GM21515 (cell line): ENCODE data around the gene CEP131.

Source experiments
- ATAC-seq: cut with Tn5 transposase; IDR thresholded peaks from one replicate; pipeline ENCODE4 v1.9.1; 2021; ENCODE audit not compliant: unreplicated experiment

Gene CEP131

DNA sequence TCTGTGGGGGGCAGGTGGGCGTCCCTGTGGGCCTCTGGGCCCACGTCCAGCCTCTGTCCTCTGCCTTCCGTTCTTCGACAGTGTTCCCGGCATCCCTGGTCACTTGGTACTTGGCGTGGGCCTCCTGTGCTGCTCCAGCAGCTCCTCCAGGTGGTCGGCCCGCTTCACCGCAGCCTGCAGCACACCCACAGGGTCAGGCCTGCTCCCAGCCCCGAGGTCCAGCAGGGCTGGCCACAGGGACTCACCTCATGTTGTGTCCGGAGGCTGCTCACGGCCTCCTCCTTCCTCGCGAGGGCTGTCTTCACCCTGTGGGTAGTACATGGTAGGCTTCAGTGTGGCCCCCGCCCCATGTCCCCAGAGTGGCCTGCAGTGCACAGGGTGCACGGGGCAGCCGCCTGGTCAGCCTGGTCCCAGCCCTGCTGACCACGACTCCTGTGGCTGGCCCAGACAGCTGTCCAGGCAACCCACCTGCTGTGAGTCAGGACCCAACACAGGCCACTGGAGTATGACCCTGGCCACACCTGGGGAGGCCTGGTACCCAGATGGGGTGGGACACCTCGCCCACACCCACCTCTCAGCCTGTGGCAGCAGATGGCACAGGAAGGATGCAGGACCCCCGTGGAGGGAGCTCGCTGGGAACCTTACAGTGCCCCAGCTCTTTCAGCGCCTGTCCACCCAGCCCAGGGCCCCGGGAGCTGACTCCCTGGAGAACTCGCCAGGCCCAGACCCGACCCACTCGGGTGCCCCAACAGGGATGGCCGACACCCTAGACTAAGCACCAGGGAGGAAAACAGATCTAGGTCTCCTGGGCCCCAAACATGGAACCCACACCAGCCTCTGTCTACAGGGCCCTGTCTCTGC lies 32.9 kb downstream of the CEP131 start:
- no peak for ATAC-seq

DNA sequence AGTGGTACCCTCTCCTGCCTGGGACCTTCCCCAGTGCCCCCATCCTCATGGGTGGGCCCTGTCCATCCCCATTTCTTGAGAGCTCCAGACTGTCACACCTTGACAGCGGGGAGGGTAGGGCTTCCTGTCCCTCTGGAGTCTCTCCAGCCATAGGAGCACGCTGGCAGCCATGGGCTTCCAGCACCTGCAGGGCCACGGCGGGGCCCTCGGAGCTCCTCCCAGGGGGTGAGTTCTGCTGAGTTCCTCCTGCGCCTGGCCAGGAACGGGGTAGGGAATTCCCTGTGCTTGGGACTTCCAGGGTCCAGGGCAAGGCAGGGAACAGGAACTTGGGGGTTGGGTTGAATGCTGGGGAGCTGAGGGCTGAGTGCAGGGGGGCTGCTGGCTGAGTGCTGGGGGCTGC lies 33.7 kb downstream of the CEP131 start:
- no peak for ATAC-seq

DNA sequence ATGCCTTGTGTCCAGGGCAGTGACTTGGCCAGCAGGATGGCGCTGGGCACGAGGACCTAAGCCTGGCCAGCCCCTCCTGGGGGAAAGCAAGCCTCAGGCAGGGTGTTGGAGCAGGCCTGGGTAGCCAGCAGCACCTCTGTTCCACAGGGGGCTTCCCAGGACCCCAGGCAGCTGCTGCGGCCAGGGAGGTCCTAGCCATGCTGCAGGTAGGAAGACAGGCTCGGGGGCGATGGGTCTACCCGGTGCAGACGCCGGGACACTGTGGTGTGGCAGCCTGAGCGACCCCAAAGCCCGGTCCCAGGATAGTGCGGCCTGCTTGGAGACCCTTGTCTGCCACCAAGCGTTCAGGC lies 34.3 kb downstream of the CEP131 start:
- ATAC-seq = no peak

DNA sequence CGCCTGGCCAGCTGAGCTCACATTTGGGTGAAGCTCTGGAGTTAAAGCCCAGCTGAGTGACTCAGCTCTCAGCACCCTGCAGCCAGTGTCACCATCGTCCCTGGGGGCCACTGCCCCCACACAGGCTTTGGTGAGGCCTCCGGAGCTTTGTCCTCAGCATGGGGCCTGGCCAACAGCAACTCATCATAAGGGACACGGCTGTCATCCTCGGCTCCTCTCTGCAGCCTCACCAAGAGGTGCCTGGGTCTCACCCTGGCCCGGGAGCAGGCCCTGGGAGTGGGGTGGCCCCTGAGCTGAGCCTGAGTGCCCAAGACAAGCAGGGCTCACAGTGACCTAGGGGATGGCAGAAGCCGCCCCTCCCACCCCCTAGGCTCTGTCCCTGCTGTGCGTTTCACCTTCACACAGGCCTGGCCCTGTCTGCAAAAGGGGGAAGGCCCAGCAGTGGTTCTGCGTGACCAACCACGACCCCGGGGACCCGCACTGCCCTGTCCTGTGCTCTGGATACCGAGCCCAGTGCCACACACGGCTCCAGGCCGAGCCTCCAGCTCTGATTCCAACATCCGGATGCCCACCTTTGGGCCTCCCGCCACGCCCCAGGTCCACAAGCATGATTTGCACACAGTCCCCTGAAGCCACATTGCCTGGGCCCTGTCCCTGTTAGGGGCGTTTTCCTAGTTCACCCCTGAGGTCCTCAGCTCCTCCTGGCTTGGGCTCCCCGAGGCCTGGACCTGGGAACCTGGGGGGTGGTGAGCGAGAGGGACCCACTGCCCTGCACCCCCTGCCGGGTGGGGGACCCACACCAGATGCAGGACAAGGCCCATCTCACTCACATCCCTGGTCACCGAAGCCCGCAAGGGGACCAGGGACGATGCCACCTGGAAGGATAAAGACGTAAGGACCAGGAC lies 34.9 kb downstream of the CEP131 start:
- ATAC-seq = no peak

DNA sequence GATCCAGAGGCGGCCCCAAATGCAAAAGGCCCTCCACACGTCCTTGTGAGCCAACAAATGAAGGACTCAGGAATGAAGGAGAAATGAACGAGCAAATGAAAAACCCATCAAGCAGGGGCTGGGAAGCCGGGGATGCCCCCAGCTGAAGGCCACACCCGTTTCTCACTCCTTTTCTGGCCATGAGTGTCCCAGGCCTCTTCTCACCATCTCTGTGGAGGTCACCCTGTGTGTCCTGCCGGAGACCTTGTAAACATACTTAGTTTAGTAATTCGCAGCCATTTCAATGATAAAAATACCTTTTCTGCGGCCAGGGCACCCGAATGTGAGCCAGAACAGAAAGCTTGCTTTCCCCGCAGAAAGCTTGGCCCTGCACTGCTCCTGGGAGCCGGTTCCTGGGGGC lies 35.6 kb downstream of the CEP131 start:
- no peak for ATAC-seq

DNA sequence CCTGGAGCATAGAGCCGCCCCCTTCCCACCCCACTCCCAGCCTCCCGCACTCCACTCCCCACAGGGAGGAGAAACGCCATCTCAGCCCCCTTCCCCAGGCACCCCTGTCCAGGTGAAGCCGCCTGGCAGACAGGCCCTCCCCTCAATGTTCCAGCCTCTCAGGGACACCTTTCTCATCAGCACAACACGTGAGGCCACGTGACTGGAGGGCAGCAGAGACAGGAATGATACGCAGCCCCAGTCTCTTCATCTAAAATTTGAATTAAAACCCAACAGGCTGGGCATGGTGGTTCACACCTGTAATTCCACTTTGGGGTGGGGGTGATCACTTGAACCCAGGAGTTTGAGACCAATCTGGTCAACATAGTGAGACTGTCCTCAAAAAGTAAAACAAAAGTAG lies 36.6 kb downstream of the CEP131 start:
- ATAC-seq = no peak

DNA sequence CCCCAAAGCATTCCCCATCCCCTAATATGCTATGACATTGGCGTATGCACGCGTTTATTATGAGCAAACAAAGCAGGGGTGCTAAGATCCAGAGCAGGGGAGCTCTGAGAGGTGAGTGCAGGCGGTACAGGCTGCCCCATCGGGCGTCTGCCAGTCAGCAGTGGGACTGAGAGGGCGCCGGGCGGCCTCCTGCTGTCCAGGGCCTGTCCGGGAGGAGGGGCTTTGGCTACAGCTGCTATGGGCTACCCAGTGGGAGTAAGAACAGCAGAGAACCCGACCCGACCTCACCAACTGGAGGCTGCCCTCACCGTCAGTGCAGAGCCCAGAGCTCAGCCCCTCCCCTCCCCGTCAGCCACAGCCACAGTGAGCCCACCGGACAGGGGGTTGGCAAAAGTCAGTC lies 38.2 kb downstream of the CEP131 start:
- ATAC-seq = no peak

DNA sequence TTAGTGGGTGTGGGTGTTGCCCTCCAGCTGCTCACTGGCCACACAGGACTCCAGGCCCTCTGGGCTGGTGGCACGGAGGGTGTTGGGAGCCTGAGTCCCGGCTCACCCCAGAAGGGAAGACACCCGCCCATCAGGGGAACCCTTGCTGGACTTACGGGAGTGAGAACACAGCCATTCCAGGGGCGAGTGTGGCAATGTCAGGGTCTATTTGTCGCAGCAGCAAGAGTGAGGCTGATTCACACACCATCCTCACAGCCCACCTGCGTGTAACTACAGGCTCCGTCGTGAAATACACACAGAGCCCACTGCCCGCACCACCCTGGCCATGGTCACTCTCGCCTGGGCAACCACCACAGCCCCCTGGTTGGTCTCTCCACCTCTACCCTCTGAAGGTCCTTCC lies 39.0 kb downstream of the CEP131 start:
- no peak for ATAC-seq

DNA sequence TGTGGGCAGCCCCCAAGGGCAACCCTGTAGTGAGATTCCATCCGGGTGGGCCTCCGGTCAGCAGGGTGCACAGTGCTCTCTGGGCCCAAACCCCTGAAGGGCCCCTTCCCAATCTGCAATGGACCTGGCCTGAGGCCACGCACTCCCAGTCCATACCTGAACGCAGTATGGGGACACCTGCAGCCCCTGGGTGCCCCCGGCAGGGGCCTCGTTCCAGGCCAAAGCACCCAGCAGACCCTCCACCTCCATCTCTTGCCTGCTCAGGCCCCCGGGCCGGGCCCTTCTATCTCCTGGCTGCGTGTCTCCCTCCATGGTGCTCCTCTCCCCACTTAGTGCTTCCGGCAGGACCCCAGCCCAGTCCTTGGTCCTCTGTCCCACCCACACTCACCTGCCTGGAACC lies 39.4 kb downstream of the CEP131 start:
- ATAC-seq = no peak

DNA sequence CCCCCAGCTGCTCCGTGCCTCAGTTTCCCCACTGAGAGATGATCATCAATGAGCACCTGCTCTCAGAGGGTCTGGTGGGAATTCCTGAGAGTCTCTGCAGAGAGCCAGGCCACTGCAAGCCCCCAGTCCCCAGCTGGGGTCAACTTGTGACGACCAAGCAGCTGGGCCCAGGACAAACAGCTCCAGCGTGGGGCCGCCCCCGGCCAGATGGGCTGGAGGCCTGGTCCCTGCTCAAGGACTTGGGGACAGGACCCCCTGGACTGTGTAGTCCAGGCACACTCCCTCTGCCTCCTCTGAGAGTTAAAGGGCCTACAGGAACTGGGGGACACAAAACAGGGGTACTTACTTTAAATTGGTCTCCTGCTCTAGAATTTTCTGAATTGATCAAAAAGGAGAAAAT lies 40.2 kb downstream of the CEP131 start:
- no peak for ATAC-seq

DNA sequence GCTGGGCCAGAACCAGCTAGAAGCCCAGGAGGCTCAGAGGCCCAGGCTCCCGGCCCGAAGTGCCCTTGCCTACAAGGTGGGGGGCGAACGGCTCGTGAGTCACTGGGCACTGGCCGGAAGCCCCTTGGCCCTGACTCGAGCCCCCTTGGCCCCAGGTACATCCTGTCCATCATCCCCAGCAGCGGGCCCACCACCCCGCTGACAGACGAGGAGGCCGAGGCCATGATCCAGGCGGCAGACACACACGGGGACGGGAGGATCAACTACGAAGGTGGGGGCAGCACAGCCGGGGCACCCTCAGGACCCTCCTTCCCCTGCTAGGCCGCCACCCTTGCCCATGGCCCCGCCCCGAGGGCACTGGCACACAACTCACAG lies 41.0 kb downstream of the CEP131 start:
- ATAC-seq = no peak

DNA sequence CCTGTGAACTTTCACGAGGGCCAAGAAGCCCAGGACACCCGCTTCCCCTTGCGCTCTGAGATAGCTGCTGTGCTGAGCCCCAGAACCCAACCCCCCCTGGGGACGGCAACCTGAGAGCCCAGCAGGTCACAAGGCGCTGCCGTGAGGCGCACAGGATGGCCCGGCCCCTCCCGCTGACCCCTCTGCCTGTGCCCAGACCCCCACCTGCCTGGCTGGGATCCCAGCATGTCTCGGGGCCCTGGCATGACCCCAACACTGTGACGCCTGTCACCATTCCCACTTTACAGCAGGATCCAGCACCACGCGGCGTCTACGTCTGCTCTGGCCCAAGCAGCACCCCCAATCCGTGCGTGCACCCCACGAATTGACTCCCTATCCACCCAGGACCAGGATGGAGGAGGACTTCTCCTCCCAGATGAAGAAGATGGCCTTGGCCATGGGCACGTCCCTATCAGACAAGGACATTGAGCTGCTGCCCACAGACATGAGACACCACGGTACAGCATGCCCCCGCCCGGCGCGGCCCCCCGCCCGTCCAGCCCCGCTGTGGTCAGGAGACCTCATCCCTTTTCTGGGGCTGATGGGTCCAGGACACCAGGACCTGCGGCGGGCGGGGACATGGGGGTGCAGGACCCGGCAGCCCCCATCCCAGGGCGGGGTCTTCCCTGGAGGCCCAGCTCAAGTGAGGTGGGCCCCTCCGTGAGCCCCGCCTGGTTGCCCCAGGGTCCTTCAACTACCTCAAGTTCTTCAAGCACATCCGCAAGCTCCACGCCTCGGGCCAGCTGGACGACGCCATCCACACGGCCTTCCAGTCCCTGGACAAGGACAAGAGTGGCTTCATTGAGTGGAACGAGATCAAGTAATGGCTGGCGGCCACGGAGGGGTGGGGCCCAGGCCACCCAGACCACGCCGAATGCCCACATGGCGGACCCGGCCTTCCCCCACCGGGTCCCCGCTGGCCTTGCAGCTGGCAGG lies 41.6 kb downstream of the CEP131 start:
- no peak for ATAC-seq

DNA sequence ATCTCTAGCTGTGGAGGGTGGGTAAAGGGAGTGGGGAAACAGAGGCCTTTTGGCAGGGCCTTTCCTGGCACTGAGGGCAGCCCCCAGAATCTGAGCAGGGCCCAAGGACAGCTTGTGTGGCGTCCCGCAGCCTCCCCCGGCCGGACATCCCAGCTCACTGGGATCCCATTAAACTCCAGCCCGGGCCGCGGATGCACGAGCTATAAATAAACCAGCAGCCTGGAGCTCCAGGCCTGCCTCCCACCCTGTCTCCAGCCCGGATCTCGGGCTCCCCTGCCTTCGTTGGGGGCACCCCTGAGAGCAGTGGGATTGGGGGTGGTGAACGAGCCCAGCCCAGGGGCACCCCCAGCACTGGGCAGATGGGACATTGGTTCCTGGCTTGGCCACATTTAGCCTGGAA lies 42.9 kb downstream of the CEP131 start:
- ATAC-seq = no peak

DNA sequence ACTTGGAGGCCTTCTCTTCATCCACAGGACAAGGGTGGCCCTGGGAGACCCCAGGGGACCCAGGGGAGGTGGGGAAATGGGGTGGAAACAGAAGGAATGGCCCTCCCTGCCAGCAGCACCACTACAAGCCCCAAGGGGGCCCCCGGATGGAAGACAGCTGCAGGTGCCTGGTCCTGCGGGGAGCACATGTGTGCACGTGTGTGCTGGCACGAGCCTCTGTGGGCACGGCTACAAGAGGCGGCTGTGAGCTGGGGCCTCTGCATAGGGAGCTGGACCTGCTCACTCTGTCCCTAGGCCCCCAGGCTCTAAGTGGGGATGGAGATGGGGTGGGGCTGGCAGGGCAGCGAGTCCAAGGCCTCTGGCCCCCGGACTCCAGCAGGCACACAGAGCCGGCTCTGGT lies 43.5 kb downstream of the CEP131 start:
- ATAC-seq = no peak

DNA sequence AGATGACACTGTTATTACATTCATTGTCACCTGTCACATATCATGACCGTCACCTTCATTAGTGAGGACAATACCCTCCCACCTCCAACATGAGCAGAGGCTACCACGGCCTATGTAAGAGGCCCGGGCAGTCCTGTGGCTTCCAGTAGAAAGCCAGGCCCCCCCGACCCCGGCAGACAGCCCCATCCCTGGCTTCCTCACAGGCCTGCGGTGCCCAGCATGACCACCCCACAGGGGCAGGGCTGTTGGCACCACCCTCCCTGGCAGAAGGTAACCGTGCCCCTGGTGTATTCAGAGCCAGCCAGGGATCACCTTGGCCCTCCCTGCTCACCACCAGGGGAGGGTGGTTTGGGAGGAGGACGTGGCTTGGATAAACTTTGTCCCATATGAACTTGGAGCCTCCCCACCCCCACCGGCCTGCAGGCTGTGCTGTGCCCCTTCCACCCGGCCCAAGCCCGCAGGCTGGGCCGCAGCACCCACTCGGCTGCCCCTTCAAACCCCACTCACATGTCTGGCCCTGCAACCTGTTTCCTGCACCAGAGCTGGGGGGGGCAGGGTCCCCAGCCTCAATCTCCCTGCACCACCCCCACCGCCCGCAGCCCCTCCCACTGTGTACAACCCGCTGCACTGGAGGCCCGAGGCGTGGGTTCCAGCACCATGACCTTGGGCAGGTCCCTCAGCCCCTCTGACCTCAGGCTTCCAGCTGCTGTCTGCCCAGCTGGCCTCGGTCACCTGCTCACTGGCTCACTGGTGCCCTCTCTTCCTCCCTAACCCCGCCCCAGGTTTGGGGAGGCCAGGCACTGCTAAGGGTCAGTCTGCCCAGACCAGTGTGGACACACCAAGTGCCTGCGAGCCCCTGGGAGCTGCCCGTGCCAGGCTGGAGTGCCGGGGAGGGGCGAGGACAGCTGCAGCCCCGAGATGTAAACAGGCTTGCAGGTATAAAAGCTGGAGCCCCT lies 44.4 kb downstream of the CEP131 start:
- ATAC-seq = no peak

DNA sequence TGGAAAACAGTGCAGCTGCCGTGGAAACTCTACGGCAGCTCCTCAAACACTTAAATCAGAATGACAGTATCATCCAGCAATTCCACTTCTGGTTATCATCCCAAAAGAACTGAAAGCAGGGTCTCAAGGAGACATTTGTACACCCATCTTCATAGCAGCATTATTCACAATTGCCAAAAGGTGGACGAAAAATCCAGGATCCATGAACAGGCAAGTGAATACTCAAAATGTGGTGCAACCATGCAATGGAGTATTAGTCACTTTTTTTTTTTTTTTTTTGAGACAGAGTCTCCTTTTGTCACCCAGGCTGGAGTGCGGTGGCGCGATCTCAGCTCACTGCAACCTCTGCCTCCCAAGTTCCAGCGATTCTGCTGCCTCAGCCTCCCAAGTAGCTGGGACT lies 46.1 kb downstream of the CEP131 start:
- no peak for ATAC-seq

DNA sequence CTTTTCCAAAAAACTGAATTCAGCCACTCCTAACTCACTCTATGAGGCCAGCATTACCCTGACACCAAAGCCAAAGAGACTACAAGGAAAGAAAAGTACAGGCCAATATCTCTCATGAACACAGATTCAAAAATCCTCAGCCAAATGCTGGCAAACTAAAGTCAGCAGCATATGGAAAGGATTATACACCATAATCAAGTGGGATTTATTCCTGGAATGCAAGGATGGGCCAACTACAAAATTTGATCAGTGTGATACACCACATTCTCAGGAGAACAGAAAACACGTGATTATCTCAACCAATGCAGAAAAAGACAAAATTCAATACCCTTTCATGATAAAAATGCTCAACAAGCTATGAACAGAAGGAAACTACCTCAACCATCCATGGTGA lies 49.0 kb downstream of the CEP131 start:
- no peak for ATAC-seq

DNA sequence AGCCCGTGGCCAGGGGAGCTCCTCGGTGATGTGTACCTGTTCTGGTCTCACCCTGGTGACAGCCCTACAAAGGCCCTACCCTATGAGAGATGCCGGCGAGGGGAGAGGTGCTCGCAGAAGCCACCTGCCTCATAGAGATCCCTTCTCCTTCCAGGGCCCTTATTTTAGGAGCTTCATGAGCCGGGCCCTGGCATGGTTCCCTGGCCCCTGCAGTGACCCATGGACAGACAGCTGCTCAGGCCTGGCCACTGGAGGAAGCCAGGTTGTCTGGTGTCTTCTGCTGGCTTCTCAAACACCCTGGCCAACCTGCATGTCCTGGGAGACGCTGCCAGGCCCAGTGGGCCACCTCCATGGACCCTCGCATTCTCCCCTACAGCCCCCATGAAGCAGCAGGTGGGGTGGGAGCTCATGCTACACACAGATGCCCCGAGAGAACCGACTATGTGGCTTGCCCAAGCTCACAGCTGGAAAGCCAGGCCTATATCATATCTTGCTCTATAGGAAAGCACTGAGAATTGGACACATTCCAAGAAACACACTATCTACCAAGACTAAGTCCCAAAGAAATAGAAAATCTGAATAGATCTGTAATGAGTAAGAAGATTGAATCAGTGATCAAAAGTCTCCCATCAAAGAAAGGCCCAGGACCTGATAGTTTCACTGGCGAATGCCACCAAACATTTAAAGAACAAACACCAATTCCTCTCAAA lies 49.6 kb downstream of the CEP131 start:
- no peak for ATAC-seq

DNA sequence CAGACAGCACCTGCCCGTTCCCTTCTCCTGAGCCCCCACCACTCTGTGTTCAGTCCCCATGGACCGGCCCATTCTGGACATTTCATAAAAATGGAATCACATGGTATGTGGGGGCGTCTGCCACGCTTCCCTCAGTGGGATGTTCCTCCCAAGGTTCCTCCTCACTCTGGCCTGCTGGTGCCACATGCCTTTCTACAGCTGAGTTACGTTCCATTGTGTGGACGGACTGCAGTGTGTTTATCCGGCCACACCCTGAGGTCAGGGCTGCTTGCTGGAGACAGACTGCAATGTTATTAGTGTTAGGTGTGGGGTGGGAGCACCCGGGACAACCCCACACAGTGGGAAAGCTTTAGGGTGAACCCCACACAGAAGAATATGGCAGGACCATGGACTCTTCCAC lies 50.8 kb downstream of the CEP131 start:
- no peak for ATAC-seq
